Esophagus muscularis mucosa (tissue), 3 donors: ENCODE results near the gene TMEM185B.

Source experiments
- CTCF ChIP-seq, 3 experiments: fragments of 200-600 bp in 2 of 3; fragments of 450-650 bp in 1 of 3; sonication (generic) in 2 of 3; IDR thresholded peaks; one replicate each; pipeline ENCODE4 v1.5.1; 2017 to 2019; ENCODE audit warnings: antibody characterized with exemption in 3 of 3, mild to moderate bottlenecking in 2 of 3, moderate library complexity in 1 of 3
- POLR2A ChIP-seq: fragments of 450-650 bp; IDR thresholded peaks from one replicate; pipeline ENCODE4 v1.6.1; 2017; ENCODE audit warnings: antibody characterized with exemption, moderate library complexity, mild to moderate bottlenecking, low read depth
- POLR2AphosphoS5 ChIP-seq, 2 donors: sonication (generic); formaldehyde crosslinking; IDR thresholded peaks; one replicate each; pipeline ENCODE4 v1.6.1; 2017; ENCODE audit warnings: antibody characterized with exemption in 2 of 2

GRCh38 chr2:120231974-120232635 lies 8.9 kb upstream of the TMEM185B start:
- no peak for TF ChIP-seq POLR2A
- TF ChIP-seq CTCF (IDR thresholded peaks at IDR 0.05), result no peak
- no peak for TF ChIP-seq POLR2AphosphoS5 (IDR thresholded peaks at IDR 0.05)
